CD4-positive, alpha-beta T cell treated with Interleukin-2 at 100 ng/mL for 4 hours (primary cell): Measurements from ENCODE around the gene HPSE2.
"Not testable (repeated sequence)": the region's sequence is repeated elsewhere in the genome, so short reads cannot be mapped to it uniquely, and the experiment has no call there.

ENCODE experiments used
- DNase-seq: peaks from one replicate; pipeline ENCODE4 v3.0.0-alpha.2; 2020; ENCODE audit warnings: low spot score

HPSE2 gene

GRCh38 chr10:99235658-99236626, at the start of gene HPSE2:
Gene HPSE2, minus strand, starts transcription at chr10:99235852.
- DNase-seq, result no peak

GRCh38 chr10:99280472-99280871, 44.8 kb upstream of the HPSE2 start:
- DNase-seq, result no peak

GRCh38 chr10:99279626-99280111, 44.0 kb upstream of the HPSE2 start:
- DNase-seq, result no peak

- no peak for DNase-seq
Observed at GRCh38 chr10:99276848-99277486, 41.3 kb upstream of the HPSE2 start.

- DNase-seq, result no peak
Observed at GRCh38 chr10:99266383-99266782, 30.7 kb upstream of the HPSE2 start.

- no peak for DNase-seq
Observed at GRCh38 chr10:99248824-99249223, 13.2 kb upstream of the HPSE2 start.

GRCh38 chr10:99247893-99248292, 12.2 kb upstream of the HPSE2 start:
- not testable (repeated sequence) for DNase-seq

GRCh38 chr10:99236627-99237309, 1.1 kb upstream of the HPSE2 start:
- DNase-seq, result no peak

GRCh38 chr10:99234791-99235657, 628 bp downstream of the HPSE2 start:
- DNase-seq, result no peak

- DNase-seq, result peak; percentile 3
Observed at GRCh38 chr10:99234041-99234790, 1.4 kb downstream of the HPSE2 start.

GRCh38 chr10:99233689-99234037, 2.0 kb downstream of the HPSE2 start:
- DNase-seq, result no peak

- DNase-seq, result no peak
Observed at GRCh38 chr10:99233000-99233688, 2.5 kb downstream of the HPSE2 start.

GRCh38 chr10:99232360-99232999, 3.2 kb downstream of the HPSE2 start:
- no peak for DNase-seq

- DNase-seq, result no peak
Observed at GRCh38 chr10:99224766-99225165, 10.9 kb downstream of the HPSE2 start.

- no peak for DNase-seq
Observed at GRCh38 chr10:99207340-99207739, 28.3 kb downstream of the HPSE2 start.

GRCh38 chr10:99203310-99203709, 32.3 kb downstream of the HPSE2 start:
- no peak for DNase-seq

- no peak for DNase-seq
Observed at GRCh38 chr10:99172950-99173349, 62.7 kb downstream of the HPSE2 start.

- no peak for DNase-seq
Observed at GRCh38 chr10:99172128-99172738, 63.4 kb downstream of the HPSE2 start.

- DNase-seq, result no peak
Observed at GRCh38 chr10:99170116-99170675, 65.5 kb downstream of the HPSE2 start.
